ENCODE data around the gene GIMAP8.

Gene GIMAP8

DNA sequence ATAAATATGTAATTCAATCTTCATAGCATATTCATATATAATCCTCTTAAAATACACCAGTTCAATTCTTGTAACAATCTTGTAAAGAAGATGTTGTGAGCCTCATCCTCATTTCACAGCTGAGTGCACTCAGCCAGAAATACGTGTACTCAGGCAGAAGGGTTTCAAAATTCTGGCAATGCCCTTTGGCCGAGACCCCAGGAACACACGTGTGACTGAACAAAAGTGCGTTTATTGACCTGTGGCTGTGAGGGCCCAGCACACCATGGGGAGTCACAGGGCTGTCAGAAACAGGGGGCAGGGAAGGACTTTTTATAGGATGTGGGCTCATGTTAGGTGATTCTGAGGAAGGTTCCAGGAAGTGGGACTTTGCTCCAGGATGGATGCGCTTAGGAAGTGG lies 21.5 kb downstream of the GIMAP8 start:
- TF ChIP-seq, protein P1, sequence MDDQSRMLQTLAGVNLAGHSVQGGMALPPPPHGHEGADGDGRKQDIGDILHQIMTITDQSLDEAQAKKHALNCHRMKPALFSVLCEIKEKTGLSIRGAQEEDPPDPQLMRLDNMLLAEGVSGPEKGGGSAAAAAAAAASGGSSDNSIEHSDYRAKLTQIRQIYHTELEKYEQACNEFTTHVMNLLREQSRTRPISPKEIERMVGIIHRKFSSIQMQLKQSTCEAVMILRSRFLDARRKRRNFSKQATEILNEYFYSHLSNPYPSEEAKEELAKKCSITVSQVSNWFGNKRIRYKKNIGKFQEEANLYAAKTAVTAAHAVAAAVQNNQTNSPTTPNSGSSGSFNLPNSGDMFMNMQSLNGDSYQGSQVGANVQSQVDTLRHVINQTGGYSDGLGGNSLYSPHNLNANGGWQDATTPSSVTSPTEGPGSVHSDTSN (CRISPR knock-in tag; IDR thresholded peaks at IDR 0.05), result no peak
- TF ChIP-seq, protein P2, sequence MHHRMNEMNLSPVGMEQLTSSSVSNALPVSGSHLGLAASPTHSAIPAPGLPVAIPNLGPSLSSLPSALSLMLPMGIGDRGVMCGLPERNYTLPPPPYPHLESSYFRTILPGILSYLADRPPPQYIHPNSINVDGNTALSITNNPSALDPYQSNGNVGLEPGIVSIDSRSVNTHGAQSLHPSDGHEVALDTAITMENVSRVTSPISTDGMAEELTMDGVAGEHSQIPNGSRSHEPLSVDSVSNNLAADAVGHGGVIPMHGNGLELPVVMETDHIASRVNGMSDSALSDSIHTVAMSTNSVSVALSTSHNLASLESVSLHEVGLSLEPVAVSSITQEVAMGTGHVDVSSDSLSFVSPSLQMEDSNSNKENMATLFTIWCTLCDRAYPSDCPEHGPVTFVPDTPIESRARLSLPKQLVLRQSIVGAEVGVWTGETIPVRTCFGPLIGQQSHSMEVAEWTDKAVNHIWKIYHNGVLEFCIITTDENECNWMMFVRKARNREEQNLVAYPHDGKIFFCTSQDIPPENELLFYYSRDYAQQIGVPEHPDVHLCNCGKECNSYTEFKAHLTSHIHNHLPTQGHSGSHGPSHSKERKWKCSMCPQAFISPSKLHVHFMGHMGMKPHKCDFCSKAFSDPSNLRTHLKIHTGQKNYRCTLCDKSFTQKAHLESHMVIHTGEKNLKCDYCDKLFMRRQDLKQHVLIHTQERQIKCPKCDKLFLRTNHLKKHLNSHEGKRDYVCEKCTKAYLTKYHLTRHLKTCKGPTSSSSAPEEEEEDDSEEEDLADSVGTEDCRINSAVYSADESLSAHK (tag by site-specific recombination; IDR thresholded peaks at IDR 0.05), result no peak
- TF ChIP-seq ZNF558 (tag by site-specific recombination; IDR thresholded peaks at IDR 0.05) (no peak), ZFP3 (tag by site-specific recombination; IDR thresholded peaks at IDR 0.05; ENCODE audit: low read depth) (no peak), ZNF266 (tag by site-specific recombination; IDR thresholded peaks at IDR 0.05; ENCODE audit: low read depth) (no peak), ZNF596 (tag by site-specific recombination; IDR thresholded peaks at IDR 0.05) (no peak), MYNN (tag by site-specific recombination; IDR thresholded peaks at IDR 0.05; ENCODE audit: borderline replicate concordance) (no peak), ZNF404 (tag by site-specific recombination; IDR thresholded peaks at IDR 0.05) (no peak), KLF1 (tag by site-specific recombination; IDR thresholded peaks at IDR 0.05) (no peak), MZF1 (tag by site-specific recombination; IDR thresholded peaks at IDR 0.05; ENCODE audit: borderline replicate concordance) (no peak), ZNF626 (tag by site-specific recombination; IDR thresholded peaks at IDR 0.05) (no peak)
- TF ChIP-seq, protein P3, sequence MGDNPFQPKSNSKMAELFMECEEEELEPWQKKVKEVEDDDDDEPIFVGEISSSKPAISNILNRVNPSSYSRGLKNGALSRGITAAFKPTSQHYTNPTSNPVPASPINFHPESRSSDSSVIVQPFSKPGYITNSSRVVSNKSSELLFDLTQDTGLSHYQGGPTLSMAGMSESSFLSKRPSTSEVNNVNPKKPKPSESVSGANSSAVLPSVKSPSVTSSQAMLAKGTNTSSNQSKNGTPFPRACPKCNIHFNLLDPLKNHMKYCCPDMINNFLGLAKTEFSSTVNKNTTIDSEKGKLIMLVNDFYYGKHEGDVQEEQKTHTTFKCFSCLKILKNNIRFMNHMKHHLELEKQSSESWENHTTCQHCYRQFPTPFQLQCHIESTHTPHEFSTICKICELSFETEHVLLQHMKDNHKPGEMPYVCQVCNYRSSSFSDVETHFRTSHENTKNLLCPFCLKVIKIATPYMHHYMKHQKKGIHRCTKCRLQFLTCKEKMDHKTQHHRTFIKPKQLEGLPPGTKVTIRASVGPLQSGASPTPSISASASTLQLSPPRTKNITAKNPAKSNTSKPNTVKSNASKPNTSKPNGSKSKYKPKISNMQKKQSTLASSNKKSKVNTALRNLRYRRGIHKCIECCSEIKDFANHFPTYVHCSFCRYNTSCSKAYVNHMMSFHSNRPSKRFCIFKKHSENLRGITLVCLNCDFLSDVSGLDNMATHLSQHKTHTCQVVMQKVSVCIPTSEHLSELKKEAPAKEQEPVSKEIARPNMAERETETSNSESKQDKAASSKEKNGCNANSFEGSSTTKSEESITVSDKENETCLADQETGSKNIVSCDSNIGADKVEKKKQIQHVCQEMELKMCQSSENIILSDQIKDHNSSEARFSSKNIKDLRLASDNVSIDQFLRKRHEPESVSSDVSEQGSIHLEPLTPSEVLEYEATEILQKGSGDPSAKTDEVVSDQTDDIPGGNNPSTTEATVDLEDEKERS (tag by site-specific recombination; IDR thresholded peaks at IDR 0.05), result no peak
- TF ChIP-seq, protein P4, sequence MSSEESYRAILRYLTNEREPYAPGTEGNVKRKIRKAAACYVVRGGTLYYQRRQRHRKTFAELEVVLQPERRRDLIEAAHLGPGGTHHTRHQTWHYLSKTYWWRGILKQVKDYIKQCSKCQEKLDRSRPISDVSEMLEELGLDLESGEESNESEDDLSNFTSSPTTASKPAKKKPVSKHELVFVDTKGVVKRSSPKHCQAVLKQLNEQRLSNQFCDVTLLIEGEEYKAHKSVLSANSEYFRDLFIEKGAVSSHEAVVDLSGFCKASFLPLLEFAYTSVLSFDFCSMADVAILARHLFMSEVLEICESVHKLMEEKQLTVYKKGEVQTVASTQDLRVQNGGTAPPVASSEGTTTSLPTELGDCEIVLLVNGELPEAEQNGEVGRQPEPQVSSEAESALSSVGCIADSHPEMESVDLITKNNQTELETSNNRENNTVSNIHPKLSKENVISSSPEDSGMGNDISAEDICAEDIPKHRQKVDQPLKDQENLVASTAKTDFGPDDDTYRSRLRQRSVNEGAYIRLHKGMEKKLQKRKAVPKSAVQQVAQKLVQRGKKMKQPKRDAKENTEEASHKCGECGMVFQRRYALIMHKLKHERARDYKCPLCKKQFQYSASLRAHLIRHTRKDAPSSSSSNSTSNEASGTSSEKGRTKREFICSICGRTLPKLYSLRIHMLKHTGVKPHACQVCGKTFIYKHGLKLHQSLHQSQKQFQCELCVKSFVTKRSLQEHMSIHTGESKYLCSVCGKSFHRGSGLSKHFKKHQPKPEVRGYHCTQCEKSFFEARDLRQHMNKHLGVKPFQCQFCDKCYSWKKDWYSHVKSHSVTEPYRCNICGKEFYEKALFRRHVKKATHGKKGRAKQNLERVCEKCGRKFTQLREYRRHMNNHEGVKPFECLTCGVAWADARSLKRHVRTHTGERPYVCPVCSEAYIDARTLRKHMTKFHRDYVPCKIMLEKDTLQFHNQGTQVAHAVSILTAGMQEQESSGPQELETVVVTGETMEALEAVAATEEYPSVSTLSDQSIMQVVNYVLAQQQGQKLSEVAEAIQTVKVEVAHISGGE (tag by site-specific recombination; conservative IDR thresholded peaks at IDR 0.05; ENCODE audit: low read depth), result no peak
- TF ChIP-seq, protein P5, sequence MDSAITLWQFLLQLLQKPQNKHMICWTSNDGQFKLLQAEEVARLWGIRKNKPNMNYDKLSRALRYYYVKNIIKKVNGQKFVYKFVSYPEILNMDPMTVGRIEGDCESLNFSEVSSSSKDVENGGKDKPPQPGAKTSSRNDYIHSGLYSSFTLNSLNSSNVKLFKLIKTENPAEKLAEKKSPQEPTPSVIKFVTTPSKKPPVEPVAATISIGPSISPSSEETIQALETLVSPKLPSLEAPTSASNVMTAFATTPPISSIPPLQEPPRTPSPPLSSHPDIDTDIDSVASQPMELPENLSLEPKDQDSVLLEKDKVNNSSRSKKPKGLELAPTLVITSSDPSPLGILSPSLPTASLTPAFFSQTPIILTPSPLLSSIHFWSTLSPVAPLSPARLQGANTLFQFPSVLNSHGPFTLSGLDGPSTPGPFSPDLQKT (IDR thresholded peaks at IDR 0.05; ENCODE audit: borderline replicate concordance, low read depth, low read length), result no peak
- TF ChIP-seq, protein P6, sequence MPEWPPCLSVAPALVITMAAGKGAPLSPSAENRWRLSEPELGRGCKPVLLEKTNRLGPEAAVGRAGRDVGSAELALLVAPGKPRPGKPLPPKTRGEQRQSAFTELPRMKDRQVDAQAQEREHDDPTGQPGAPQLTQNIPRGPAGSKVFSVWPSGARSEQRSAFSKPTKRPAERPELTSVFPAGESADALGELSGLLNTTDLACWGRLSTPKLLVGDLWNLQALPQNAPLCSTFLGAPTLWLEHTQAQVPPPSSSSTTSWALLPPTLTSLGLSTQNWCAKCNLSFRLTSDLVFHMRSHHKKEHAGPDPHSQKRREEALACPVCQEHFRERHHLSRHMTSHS (tag by site-specific recombination; IDR thresholded peaks at IDR 0.05), result no peak
- CTCF ChIA-PET, result no interaction called here
- Histone ChIP-seq H3K36me3 (ENCODE audit: control insufficient read depth in 2 of 2, insufficient read depth in 1 of 2, low read length in 2 of 2) (no peaks in the 10 kb centered on the region), H3K27ac (ENCODE audit: extremely low read depth, low read depth, low read length) (no peak overlapping the region), H3K4me3 (ENCODE audit: low read depth, low read length) (no peak overlapping the region), H3K9me3 (ENCODE audit: control insufficient read depth, insufficient read depth, low read depth, low read length) (no peaks in the 10 kb centered on the region), H3K4me1 (ENCODE audit: control insufficient read depth, insufficient read depth, low read length) (no peaks in the 10 kb centered on the region)
- POLR2A ChIA-PET, result no interaction called here

Data from HEK293 (cell line).